ENCODE measurements around the gene SH3BGRL2. TPM values are rescaled to one million over a fixed set of nuclear protein-coding genes. Genes with fewer than 3 reads are reported as not detected.

Gene SH3BGRL2
- total RNA-seq (32.2 TPM), polyA plus RNA-seq (20.8 TPM)

- DNase-seq (ENCODE audit: extremely low spot score) = no peak
- H3K27ac ChIP-seq (ENCODE audit: low read depth) = peak within 1 kb of the TSS; percentile 35
These were observed at the start of gene SH3BGRL2 for GRCh38 chr6:79630883-79631692. TSS of gene SH3BGRL2 (plus strand) at chr6:79631329. CDS start at chr6:79631462, 133 bp downstream.

GRCh38 chr6:79584332-79584731, 46.8 kb upstream of the SH3BGRL2 start:
- Histone ChIP-seq H3K27ac (ENCODE audit: low read depth) (no peak overlapping the region), H3K4me3 (ENCODE audit: low read depth, low read length) (no peak overlapping the region), H3K4me1 (ENCODE audit: insufficient read depth) (no peaks in the 10 kb centered on the region), H3K36me3 (ENCODE audit: insufficient read depth) (no peaks in the 10 kb centered on the region)
- DNase-seq (ENCODE audit: extremely low spot score) = no peak
- 81% methylated on average over 2 of the region's 2 CpGs for WGBS

More at GRCh38 chr6:79630883-79631692, at the start of gene SH3BGRL2:
- H3K4me3 ChIP-seq (ENCODE audit: low read depth, low read length) = peak within 1 kb of the TSS; percentile 91
- no peaks in the 10 kb centered on the region for H3K36me3 ChIP-seq (ENCODE audit: insufficient read depth)
- under 1% methylated on average over 71 of the region's 72 CpGs for WGBS
- no peaks in the 10 kb centered on the region for H3K4me1 ChIP-seq (ENCODE audit: insufficient read depth)

- no peaks in the 10 kb centered on the region for H3K36me3 ChIP-seq (ENCODE audit: insufficient read depth)
- no peak overlapping the region for H3K4me3 ChIP-seq (ENCODE audit: low read depth, low read length)
- H3K4me1 ChIP-seq (ENCODE audit: insufficient read depth) = no peaks in the 10 kb centered on the region
- H3K27ac ChIP-seq (ENCODE audit: low read depth) = no peak overlapping the region
- DNase-seq (ENCODE audit: extremely low spot score) = no peak
These were observed 44.6 kb upstream of the SH3BGRL2 start for GRCh38 chr6:79586548-79586947.

GRCh38 chr6:79589701-79590100, 41.4 kb upstream of the SH3BGRL2 start:
- Histone ChIP-seq H3K4me1 (ENCODE audit: insufficient read depth) (no peaks in the 10 kb centered on the region), H3K36me3 (ENCODE audit: insufficient read depth) (no peaks in the 10 kb centered on the region), H3K27ac (ENCODE audit: low read depth) (no peak overlapping the region), H3K4me3 (ENCODE audit: low read depth, low read length) (no peak overlapping the region)
- WGBS = 90% methylated on average over 7 of the region's 7 CpGs
- DNase-seq (ENCODE audit: extremely low spot score) = no peak

- DNase-seq (ENCODE audit: extremely low spot score) = no peak
- H3K4me3 ChIP-seq (ENCODE audit: low read depth, low read length) = no peak overlapping the region
- over 99% methylated on average over 2 of the region's 2 CpGs for WGBS
- H3K36me3 ChIP-seq (ENCODE audit: insufficient read depth) = no peaks in the 10 kb centered on the region
- no peaks in the 10 kb centered on the region for H3K4me1 ChIP-seq (ENCODE audit: insufficient read depth)
- H3K27ac ChIP-seq (ENCODE audit: low read depth) = no peak overlapping the region
These were observed 34.0 kb upstream of the SH3BGRL2 start for GRCh38 chr6:79597155-79597554.

GRCh38 chr6:79598012-79598411, 33.1 kb upstream of the SH3BGRL2 start:
- 91% methylated on average over 4 of the region's 4 CpGs for WGBS
- Histone ChIP-seq H3K4me3 (ENCODE audit: low read depth, low read length) (no peak overlapping the region), H3K4me1 (ENCODE audit: insufficient read depth) (no peaks in the 10 kb centered on the region), H3K36me3 (ENCODE audit: insufficient read depth) (no peaks in the 10 kb centered on the region), H3K27ac (ENCODE audit: low read depth) (no peak overlapping the region)
- DNase-seq (ENCODE audit: extremely low spot score) = no peak

- no peak for DNase-seq (ENCODE audit: extremely low spot score)
- Histone ChIP-seq H3K4me3 (ENCODE audit: low read depth, low read length) (no peak overlapping the region), H3K27ac (ENCODE audit: low read depth) (no peak overlapping the region), H3K36me3 (ENCODE audit: insufficient read depth) (no peaks in the 10 kb centered on the region), H3K4me1 (ENCODE audit: insufficient read depth) (no peaks in the 10 kb centered on the region)
- WGBS = 70% methylated on average over 5 of the region's 5 CpGs
These were observed 31.3 kb upstream of the SH3BGRL2 start for GRCh38 chr6:79599725-79600259.

GRCh38 chr6:79600313-79600712, 30.8 kb upstream of the SH3BGRL2 start:
- WGBS = 76% methylated on average over 3 of the region's 3 CpGs
- no peaks in the 10 kb centered on the region for H3K36me3 ChIP-seq (ENCODE audit: insufficient read depth)
- no peak for DNase-seq (ENCODE audit: extremely low spot score)
- no peaks in the 10 kb centered on the region for H3K4me1 ChIP-seq (ENCODE audit: insufficient read depth)
- H3K27ac ChIP-seq (ENCODE audit: low read depth) = no peak overlapping the region
- H3K4me3 ChIP-seq (ENCODE audit: low read depth, low read length) = no peak overlapping the region

- no peaks in the 10 kb centered on the region for H3K36me3 ChIP-seq (ENCODE audit: insufficient read depth)
- no peak overlapping the region for H3K4me3 ChIP-seq (ENCODE audit: low read depth, low read length)
- DNase-seq (ENCODE audit: extremely low spot score) = no peak
- H3K4me1 ChIP-seq (ENCODE audit: insufficient read depth) = no peaks in the 10 kb centered on the region
- no peak overlapping the region for H3K27ac ChIP-seq (ENCODE audit: low read depth)
- 42% methylated on average over 3 of the region's 3 CpGs for WGBS
These were observed 30.1 kb upstream of the SH3BGRL2 start for GRCh38 chr6:79600812-79601609.

- no peak overlapping the region for H3K27ac ChIP-seq (ENCODE audit: low read depth)
- no peaks in the 10 kb centered on the region for H3K36me3 ChIP-seq (ENCODE audit: insufficient read depth)
- no peak overlapping the region for H3K4me3 ChIP-seq (ENCODE audit: low read depth, low read length)
- no peak for DNase-seq (ENCODE audit: extremely low spot score)
- H3K4me1 ChIP-seq (ENCODE audit: insufficient read depth) = no peaks in the 10 kb centered on the region
These were observed 28.3 kb upstream of the SH3BGRL2 start for GRCh38 chr6:79602859-79603258.

- H3K4me3 ChIP-seq (ENCODE audit: low read depth, low read length) = no peak overlapping the region
- H3K4me1 ChIP-seq (ENCODE audit: insufficient read depth) = no peaks in the 10 kb centered on the region
- no peak overlapping the region for H3K27ac ChIP-seq (ENCODE audit: low read depth)
- no peak for DNase-seq (ENCODE audit: extremely low spot score)
- no peaks in the 10 kb centered on the region for H3K36me3 ChIP-seq (ENCODE audit: insufficient read depth)
- WGBS = 94% methylated on average over 4 of the region's 4 CpGs
These were observed 26.5 kb upstream of the SH3BGRL2 start for GRCh38 chr6:79604583-79605037.

GRCh38 chr6:79605061-79605460, 26.1 kb upstream of the SH3BGRL2 start:
- WGBS = 95% methylated on average over 3 of the region's 3 CpGs
- no peaks in the 10 kb centered on the region for H3K4me1 ChIP-seq (ENCODE audit: insufficient read depth)
- no peak overlapping the region for H3K27ac ChIP-seq (ENCODE audit: low read depth)
- DNase-seq (ENCODE audit: extremely low spot score) = no peak
- H3K4me3 ChIP-seq (ENCODE audit: low read depth, low read length) = no peak overlapping the region
- no peaks in the 10 kb centered on the region for H3K36me3 ChIP-seq (ENCODE audit: insufficient read depth)

GRCh38 chr6:79605968-79606764, 25.0 kb upstream of the SH3BGRL2 start:
- H3K4me3 ChIP-seq (ENCODE audit: low read depth, low read length) = no peak overlapping the region
- no peak overlapping the region for H3K27ac ChIP-seq (ENCODE audit: low read depth)
- DNase-seq (ENCODE audit: extremely low spot score) = no peak
- 72% methylated on average over 4 of the region's 4 CpGs for WGBS
- no peaks in the 10 kb centered on the region for H3K4me1 ChIP-seq (ENCODE audit: insufficient read depth)
- no peaks in the 10 kb centered on the region for H3K36me3 ChIP-seq (ENCODE audit: insufficient read depth)
